Measurements from ENCODE around the gene CHST11. TPM values are rescaled to one million over a fixed set of nuclear protein-coding genes. Genes with fewer than 3 reads are reported as not detected.

Gene CHST11
- total RNA-seq, 2 donors from 2014 or later, result 4.6 to 14.5 TPM

- intact Hi-C loops (cut with DNase I), result no loop called here
- TF ChIP-seq CTCF (IDR thresholded peaks at IDR 0.05) (no peak), POLR2A (IDR thresholded peaks at IDR 0.05) (no peak)
- WGBS, 2 donors, result 91 to 92% methylated on average over 12 of the region's 12 CpGs
These were observed 268.3 kb downstream of the CHST11 start for GRCh38 chr12:104724992-104725585.

GRCh38 chr12:104725610-104726009, 268.9 kb downstream of the CHST11 start:
- ATAC-seq (no peak), DNase-seq (no peak)
- 94 to 97% methylated on average over 3 of the region's 3 CpGs for WGBS, 2 donors
- Histone ChIP-seq H3K4me3 (no peak overlapping the region), H3K36me3 (replicated peaks in 1 of 2; ENCODE audit: insufficient read depth in 1 of 2, low read depth in 2 of 2) (no peaks in the 10 kb centered on the region), H3K9me3 (no peaks in the 10 kb centered on the region), H3K27ac (no peak overlapping the region), H3K27me3 (no peaks in the 10 kb centered on the region), H3K4me1 (no peaks in the 10 kb centered on the region)
- intact Hi-C loops (cut with DNase I), result no loop called here
- TF ChIP-seq CTCF (IDR thresholded peaks at IDR 0.05) (no peak), POLR2A (IDR thresholded peaks at IDR 0.05) (no peak)

More at GRCh38 chr12:104724992-104725585, 268.3 kb downstream of the CHST11 start:
- ATAC-seq (no peak), DNase-seq (no peak)
- no peaks in the 10 kb centered on the region for H3K4me1 ChIP-seq
- no peaks in the 10 kb centered on the region for H3K27me3 ChIP-seq
- no peaks in the 10 kb centered on the region for H3K9me3 ChIP-seq
- H3K27ac ChIP-seq, result no peak overlapping the region
- no peak overlapping the region for H3K4me3 ChIP-seq
- no peaks in the 10 kb centered on the region for H3K36me3 ChIP-seq (replicated peaks in 1 of 2; ENCODE audit: insufficient read depth in 1 of 2, low read depth in 2 of 2)

GRCh38 chr12:104727726-104728465, 271.1 kb downstream of the CHST11 start:
- no peak overlapping the region for H3K4me3 ChIP-seq
- intact Hi-C loops (cut with DNase I), result no loop called here
- 76 to 84% methylated on average over 10 of the region's 10 CpGs for WGBS, 2 donors
- ATAC-seq, result no peak
- no peaks in the 10 kb centered on the region for H3K27me3 ChIP-seq
- no peaks in the 10 kb centered on the region for H3K9me3 ChIP-seq
- no peak overlapping the region for H3K27ac ChIP-seq
- H3K4me1 ChIP-seq, result no peaks in the 10 kb centered on the region
- H3K36me3 ChIP-seq (replicated peaks in 1 of 2; ENCODE audit: insufficient read depth in 1 of 2, low read depth in 2 of 2), result no peaks in the 10 kb centered on the region
- TF ChIP-seq POLR2A (IDR thresholded peaks at IDR 0.05), result no peak
- TF ChIP-seq CTCF (IDR thresholded peaks at IDR 0.05), result no peak
- DNase-seq, result no peak

- ATAC-seq (no peak), DNase-seq (no peak)
- Histone ChIP-seq H3K27ac (no peak overlapping the region), H3K9me3 (no peaks in the 10 kb centered on the region), H3K4me3 (no peak overlapping the region), H3K36me3 (replicated peaks in 1 of 2; ENCODE audit: insufficient read depth in 1 of 2, low read depth in 2 of 2) (no peaks in the 10 kb centered on the region), H3K4me1 (no peaks in the 10 kb centered on the region), H3K27me3 (no peaks in the 10 kb centered on the region)
- TF ChIP-seq CTCF (IDR thresholded peaks at IDR 0.05) (no peak), POLR2A (IDR thresholded peaks at IDR 0.05) (no peak)
- intact Hi-C loops (cut with DNase I), result no loop called here
- 25 to 47% methylated on average over 1 of the region's 1 CpG for WGBS, 2 donors
These were observed 272.3 kb downstream of the CHST11 start for GRCh38 chr12:104729091-104729490.
